ENCODE data around the gene AKAP9.
"Not testable (repeated sequence)": the region's sequence is repeated elsewhere in the genome, so short reads cannot be mapped to it uniquely, and the experiment has no call there.

DNA sequence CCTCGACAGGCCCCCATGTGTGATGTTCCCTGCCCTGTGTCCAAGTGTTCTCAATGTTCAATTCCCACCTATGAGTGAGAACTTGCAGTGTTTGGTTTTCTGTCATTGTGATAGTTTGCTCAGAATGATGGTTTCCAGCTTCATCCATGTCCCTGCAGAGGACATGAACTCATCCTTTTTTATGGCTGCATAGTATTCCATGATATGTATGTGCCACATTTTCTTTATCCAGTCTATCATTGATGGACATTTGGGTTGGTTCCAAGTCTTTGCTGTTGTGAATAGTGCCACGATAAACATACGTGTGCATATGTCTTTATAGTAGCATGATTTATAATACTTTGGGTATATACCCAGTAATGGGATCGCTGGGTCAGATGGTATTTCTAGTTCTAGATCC lies 41.7 kb downstream of the AKAP9 start:
- TF ChIP-seq, protein P1, sequence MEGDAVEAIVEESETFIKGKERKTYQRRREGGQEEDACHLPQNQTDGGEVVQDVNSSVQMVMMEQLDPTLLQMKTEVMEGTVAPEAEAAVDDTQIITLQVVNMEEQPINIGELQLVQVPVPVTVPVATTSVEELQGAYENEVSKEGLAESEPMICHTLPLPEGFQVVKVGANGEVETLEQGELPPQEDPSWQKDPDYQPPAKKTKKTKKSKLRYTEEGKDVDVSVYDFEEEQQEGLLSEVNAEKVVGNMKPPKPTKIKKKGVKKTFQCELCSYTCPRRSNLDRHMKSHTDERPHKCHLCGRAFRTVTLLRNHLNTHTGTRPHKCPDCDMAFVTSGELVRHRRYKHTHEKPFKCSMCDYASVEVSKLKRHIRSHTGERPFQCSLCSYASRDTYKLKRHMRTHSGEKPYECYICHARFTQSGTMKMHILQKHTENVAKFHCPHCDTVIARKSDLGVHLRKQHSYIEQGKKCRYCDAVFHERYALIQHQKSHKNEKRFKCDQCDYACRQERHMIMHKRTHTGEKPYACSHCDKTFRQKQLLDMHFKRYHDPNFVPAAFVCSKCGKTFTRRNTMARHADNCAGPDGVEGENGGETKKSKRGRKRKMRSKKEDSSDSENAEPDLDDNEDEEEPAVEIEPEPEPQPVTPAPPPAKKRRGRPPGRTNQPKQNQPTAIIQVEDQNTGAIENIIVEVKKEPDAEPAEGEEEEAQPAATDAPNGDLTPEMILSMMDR (IDR thresholded peaks at IDR 0.05; ENCODE audit: insufficient read depth, low read length) = not testable (repeated sequence)
- not testable (repeated sequence) for TF ChIP-seq POLR2AphosphoS5, GABPA (IDR thresholded peaks at IDR 0.05; ENCODE audit: low read depth)
- TF ChIP-seq, protein P2, sequence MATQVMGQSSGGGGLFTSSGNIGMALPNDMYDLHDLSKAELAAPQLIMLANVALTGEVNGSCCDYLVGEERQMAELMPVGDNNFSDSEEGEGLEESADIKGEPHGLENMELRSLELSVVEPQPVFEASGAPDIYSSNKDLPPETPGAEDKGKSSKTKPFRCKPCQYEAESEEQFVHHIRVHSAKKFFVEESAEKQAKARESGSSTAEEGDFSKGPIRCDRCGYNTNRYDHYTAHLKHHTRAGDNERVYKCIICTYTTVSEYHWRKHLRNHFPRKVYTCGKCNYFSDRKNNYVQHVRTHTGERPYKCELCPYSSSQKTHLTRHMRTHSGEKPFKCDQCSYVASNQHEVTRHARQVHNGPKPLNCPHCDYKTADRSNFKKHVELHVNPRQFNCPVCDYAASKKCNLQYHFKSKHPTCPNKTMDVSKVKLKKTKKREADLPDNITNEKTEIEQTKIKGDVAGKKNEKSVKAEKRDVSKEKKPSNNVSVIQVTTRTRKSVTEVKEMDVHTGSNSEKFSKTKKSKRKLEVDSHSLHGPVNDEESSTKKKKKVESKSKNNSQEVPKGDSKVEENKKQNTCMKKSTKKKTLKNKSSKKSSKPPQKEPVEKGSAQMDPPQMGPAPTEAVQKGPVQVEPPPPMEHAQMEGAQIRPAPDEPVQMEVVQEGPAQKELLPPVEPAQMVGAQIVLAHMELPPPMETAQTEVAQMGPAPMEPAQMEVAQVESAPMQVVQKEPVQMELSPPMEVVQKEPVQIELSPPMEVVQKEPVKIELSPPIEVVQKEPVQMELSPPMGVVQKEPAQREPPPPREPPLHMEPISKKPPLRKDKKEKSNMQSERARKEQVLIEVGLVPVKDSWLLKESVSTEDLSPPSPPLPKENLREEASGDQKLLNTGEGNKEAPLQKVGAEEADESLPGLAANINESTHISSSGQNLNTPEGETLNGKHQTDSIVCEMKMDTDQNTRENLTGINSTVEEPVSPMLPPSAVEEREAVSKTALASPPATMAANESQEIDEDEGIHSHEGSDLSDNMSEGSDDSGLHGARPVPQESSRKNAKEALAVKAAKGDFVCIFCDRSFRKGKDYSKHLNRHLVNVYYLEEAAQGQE (IDR thresholded peaks at IDR 0.05; ENCODE audit: insufficient replicate concordance, low read depth) = not testable (repeated sequence)

All from HL-60 (cell line).